ENCODE data around the gene MYT1.

DNA sequence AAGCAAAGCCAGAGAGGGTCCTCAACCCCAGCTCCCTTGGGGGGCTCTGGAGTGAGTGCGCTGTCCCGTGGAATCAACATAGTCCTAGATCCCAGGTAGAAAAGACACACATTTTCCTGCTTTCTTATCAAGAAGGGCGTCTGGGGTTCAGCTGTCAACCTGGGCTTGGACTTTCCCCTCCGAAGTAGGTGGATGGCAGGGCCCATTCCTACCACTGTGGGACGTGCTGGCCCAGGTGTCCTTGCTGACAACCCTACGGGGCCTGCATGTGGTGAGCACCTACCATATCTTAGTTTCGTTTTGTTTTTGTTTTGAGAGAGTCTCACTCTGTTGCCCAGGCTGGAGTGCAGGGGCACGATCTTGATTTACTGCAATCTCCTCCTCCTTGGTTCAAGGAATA, 42.4 kb downstream of the MYT1 start:
- TF ChIP-seq, protein P1, sequence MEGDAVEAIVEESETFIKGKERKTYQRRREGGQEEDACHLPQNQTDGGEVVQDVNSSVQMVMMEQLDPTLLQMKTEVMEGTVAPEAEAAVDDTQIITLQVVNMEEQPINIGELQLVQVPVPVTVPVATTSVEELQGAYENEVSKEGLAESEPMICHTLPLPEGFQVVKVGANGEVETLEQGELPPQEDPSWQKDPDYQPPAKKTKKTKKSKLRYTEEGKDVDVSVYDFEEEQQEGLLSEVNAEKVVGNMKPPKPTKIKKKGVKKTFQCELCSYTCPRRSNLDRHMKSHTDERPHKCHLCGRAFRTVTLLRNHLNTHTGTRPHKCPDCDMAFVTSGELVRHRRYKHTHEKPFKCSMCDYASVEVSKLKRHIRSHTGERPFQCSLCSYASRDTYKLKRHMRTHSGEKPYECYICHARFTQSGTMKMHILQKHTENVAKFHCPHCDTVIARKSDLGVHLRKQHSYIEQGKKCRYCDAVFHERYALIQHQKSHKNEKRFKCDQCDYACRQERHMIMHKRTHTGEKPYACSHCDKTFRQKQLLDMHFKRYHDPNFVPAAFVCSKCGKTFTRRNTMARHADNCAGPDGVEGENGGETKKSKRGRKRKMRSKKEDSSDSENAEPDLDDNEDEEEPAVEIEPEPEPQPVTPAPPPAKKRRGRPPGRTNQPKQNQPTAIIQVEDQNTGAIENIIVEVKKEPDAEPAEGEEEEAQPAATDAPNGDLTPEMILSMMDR (conservative IDR thresholded peaks at IDR 0.05; ENCODE audit: low read depth, low read length): no peak
- TF ChIP-seq EZH2 (IDR thresholded peaks at IDR 0.05; ENCODE audit: low read length, unreplicated experiment): no peak

All from PC-3 (cell line).